ENCODE results near the gene KLK1.

KLK1 gene

DNA sequence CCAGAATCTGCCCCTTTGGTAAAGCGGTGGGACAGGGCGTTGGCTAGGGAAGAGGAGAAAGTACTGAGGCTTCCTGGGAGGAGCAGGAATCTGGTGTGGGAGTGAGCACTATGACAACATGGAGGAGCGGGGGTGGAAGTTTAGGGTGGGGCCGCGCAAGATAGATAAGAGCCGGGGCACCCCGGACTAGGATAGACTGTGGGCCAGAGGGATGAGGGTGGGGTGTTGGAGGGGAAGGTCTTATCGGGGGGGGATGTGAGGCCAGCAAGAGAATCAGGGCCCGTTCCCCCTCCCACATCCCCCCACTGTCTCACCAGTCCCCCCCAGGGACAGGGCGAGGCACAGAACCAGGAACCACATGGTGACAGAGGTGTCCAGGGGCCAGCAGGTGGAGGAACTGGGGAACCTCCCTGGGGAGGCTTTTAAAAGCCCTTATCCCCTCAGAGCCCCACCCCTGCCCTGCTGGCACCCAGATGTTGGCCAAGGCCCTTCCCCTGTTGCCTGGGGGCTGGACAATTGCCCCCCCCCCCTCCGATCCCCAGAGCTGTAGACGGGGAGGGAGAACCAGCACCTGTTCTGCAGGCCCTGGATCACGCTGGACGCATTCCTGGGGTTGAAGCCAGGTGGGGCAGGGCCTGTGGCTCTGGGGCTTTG is at the start of gene KLK1:
TSS of gene KLK1 (minus strand) at position 399 of the 654 bp plus-strand sequence. CDS start at position 360, 39 bp downstream.
- no peak for TF ChIP-seq ZBTB7A (IDR thresholded peaks at IDR 0.05; ENCODE audit: low read depth)
- TF ChIP-seq NFIC (IDR thresholded peaks at IDR 0.05) = no peak
- no peak for TF ChIP-seq TAF1 (IDR thresholded peaks at IDR 0.05; ENCODE audit: low read depth)
- TF ChIP-seq TCF12 (IDR thresholded peaks at IDR 0.05; ENCODE audit: low read depth) = no peak
- TF ChIP-seq RAD21 (IDR thresholded peaks at IDR 0.05; ENCODE audit: low read depth) = no peak
- TF ChIP-seq, protein P1, sequence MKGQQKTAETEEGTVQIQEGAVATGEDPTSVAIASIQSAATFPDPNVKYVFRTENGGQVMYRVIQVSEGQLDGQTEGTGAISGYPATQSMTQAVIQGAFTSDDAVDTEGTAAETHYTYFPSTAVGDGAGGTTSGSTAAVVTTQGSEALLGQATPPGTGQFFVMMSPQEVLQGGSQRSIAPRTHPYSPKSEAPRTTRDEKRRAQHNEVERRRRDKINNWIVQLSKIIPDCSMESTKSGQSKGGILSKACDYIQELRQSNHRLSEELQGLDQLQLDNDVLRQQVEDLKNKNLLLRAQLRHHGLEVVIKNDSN (IDR thresholded peaks at IDR 0.05) = no peak
- TF ChIP-seq EGR1 (IDR thresholded peaks at IDR 0.05) = no peak
- no peak for TF ChIP-seq CREB1 (IDR thresholded peaks at IDR 0.05; ENCODE audit: low read depth)
- no peak for TF ChIP-seq CEBPB (IDR thresholded peaks at IDR 0.05)
- no peak for TF ChIP-seq FOXM1 (IDR thresholded peaks at IDR 0.05; ENCODE audit: borderline replicate concordance, low read depth)
- no peak for TF ChIP-seq YY1 (IDR thresholded peaks at IDR 0.05; ENCODE audit: low read depth)

DNA sequence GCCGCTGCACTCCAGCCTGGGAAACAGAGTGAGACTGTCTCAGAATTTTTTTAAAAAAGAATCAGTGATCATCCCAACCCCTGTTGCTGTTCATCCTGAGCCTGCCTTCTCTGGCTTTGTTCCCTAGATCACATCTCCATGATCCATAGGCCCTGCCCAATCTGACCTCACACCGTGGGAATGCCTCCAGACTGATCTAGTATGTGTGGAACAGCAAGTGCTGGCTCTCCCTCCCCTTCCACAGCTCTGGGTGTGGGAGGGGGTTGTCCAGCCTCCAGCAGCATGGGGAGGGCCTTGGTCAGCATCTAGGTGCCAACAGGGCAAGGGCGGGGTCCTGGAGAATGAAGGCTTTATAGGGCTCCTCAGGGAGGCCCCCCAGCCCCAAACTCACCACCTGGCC is 49.5 kb upstream of the KLK1 start, which contains the start of gene KLK2:
TSS of gene KLK2 (plus strand) at position 384 of the 400 bp plus-strand sequence. CDS start 35 bp downstream, outside the sequence.
- no peak for TF ChIP-seq RAD21 (IDR thresholded peaks at IDR 0.05; ENCODE audit: low read depth)
- no peak for TF ChIP-seq FOXM1 (IDR thresholded peaks at IDR 0.05; ENCODE audit: borderline replicate concordance, low read depth)
- TF ChIP-seq TAF1 (IDR thresholded peaks at IDR 0.05; ENCODE audit: low read depth) = no peak
- TF ChIP-seq EP300 (IDR thresholded peaks at IDR 0.05; ENCODE audit: borderline replicate concordance) = no peak
- TF ChIP-seq YY1 (IDR thresholded peaks at IDR 0.05; ENCODE audit: low read depth) = no peak
- TF ChIP-seq, protein P1 (IDR thresholded peaks at IDR 0.05) = no peak
- TF ChIP-seq, protein P2, sequence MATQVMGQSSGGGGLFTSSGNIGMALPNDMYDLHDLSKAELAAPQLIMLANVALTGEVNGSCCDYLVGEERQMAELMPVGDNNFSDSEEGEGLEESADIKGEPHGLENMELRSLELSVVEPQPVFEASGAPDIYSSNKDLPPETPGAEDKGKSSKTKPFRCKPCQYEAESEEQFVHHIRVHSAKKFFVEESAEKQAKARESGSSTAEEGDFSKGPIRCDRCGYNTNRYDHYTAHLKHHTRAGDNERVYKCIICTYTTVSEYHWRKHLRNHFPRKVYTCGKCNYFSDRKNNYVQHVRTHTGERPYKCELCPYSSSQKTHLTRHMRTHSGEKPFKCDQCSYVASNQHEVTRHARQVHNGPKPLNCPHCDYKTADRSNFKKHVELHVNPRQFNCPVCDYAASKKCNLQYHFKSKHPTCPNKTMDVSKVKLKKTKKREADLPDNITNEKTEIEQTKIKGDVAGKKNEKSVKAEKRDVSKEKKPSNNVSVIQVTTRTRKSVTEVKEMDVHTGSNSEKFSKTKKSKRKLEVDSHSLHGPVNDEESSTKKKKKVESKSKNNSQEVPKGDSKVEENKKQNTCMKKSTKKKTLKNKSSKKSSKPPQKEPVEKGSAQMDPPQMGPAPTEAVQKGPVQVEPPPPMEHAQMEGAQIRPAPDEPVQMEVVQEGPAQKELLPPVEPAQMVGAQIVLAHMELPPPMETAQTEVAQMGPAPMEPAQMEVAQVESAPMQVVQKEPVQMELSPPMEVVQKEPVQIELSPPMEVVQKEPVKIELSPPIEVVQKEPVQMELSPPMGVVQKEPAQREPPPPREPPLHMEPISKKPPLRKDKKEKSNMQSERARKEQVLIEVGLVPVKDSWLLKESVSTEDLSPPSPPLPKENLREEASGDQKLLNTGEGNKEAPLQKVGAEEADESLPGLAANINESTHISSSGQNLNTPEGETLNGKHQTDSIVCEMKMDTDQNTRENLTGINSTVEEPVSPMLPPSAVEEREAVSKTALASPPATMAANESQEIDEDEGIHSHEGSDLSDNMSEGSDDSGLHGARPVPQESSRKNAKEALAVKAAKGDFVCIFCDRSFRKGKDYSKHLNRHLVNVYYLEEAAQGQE (IDR thresholded peaks at IDR 0.05; ENCODE audit: low read depth) = no peak
- no peak for TF ChIP-seq NFIC (IDR thresholded peaks at IDR 0.05)
- TF ChIP-seq TEAD4 (IDR thresholded peaks at IDR 0.05) = no peak

DNA sequence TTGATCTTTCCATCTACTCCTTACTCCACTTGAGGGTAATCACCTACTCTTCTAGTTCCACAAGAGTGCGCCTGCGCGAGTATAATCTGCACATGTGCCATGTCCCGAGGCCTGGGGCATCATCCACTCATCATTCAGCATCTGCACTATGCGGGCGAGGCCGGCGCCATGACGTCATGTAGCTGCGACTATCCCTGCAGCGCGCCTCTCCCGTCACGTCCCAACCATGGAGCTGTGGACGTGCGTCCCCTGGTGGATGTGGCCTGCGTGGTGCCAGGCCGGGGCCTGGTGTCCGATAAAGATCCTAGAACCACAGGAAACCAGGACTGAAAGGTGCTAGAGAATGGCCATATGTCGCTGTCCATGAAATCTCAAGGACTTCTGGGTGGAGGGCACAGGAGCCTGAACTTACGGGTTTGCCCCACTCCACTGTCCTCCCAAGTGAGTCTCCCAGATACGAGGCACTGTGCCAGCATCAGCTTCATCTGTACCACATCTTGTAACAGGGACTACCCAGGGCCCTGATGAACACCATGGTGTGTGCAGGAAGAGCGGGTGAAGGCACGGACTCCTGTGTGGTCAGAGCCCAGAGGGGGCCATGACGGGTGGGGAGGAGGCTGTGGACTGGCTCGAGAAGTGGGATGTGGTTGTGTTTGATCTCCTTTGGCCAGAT is 47.0 kb upstream of the KLK1 start:
- TF ChIP-seq, protein P3, sequence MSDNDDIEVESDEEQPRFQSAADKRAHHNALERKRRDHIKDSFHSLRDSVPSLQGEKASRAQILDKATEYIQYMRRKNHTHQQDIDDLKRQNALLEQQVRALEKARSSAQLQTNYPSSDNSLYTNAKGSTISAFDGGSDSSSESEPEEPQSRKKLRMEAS (IDR thresholded peaks at IDR 0.05) = 0 out of 2 replicates have a peak, but pooled peaks have one; percentile 42
- no peak for TF ChIP-seq TCF12 (IDR thresholded peaks at IDR 0.05; ENCODE audit: low read depth)
- peak; percentile 53; the same call in 1 of the 2 replicates for TF ChIP-seq CREB1 (IDR thresholded peaks at IDR 0.05; ENCODE audit: low read depth)
- peak; percentile 35; the same call in 1 of the 2 replicates for TF ChIP-seq RAD21 (IDR thresholded peaks at IDR 0.05; ENCODE audit: low read depth)

DNA sequence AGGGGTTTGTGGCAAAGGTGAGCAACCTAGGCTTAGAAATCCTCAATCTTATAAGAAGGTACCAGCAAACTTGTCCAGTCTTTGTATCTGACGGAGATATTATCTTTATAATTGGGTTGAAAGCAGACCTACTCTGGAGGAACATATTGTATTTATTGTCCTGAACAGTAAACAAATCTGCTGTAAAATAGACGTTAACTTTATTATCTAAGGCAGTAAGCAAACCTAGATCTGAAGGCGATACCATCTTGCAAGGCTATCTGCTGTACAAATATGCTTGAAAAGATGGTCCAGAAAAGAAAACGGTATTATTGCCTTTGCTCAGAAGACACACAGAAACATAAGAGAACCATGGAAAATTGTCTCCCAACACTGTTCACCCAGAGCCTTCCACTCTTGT is 45.9 kb upstream of the KLK1 start:
- TF ChIP-seq EGR1 (IDR thresholded peaks at IDR 0.05) (no peak), TAF1 (IDR thresholded peaks at IDR 0.05; ENCODE audit: low read depth) (no peak), EP300 (IDR thresholded peaks at IDR 0.05; ENCODE audit: borderline replicate concordance) (no peak), TCF12 (IDR thresholded peaks at IDR 0.05; ENCODE audit: low read depth) (no peak), NFIC (IDR thresholded peaks at IDR 0.05) (no peak), ZBTB7A (IDR thresholded peaks at IDR 0.05; ENCODE audit: low read depth) (no peak), CEBPB (IDR thresholded peaks at IDR 0.05) (no peak), FOXM1 (IDR thresholded peaks at IDR 0.05; ENCODE audit: borderline replicate concordance, low read depth) (no peak)
- TF ChIP-seq, protein P2 (IDR thresholded peaks at IDR 0.05; ENCODE audit: low read depth) = no peak
- TF ChIP-seq, protein P3 (IDR thresholded peaks at IDR 0.05) = no peak

DNA sequence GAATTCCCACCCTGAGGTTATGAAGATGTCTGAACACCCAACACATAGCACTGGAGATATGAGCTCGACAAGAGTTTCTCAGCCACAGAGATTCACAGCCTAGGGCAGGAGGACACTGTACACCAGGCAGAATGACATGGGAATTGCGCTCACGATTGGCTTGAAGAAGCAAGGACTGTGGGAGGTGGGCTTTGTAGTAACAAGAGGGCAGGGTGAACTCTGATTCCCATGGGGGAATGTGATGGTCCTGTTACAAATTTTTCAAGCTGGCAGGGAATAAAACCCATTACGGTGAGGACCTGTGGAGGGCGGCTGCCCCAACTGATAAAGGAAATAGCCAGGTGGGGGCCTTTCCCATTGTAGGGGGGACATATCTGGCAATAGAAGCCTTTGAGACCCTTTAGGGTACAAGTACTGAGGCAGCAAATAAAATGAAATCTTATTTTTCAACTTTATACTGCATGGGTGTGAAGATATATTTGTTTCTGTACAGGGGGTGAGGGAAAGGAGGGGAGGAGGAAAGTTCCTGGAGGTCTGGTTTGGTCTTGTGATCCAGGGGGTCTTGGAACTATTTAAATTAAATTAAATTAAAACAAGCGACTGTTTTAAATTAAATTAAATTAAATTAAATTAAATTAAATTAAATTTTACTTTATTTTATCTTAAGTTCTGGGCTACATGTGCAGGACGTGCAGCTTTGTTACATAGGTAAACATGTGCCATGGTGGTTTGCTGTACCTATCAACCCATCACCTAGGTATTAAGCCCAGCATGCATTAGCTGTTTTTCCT is 38.1 kb upstream of the KLK1 start:
- TF ChIP-seq, protein P3 (IDR thresholded peaks at IDR 0.05) = no peak
- TF ChIP-seq FOXM1 (IDR thresholded peaks at IDR 0.05; ENCODE audit: borderline replicate concordance, low read depth) (no peak), CEBPB (IDR thresholded peaks at IDR 0.05) (no peak), TCF12 (IDR thresholded peaks at IDR 0.05; ENCODE audit: low read depth) (no peak), ZBTB7A (IDR thresholded peaks at IDR 0.05; ENCODE audit: low read depth) (no peak), NFIC (IDR thresholded peaks at IDR 0.05) (no peak), TEAD4 (IDR thresholded peaks at IDR 0.05) (no peak), EGR1 (IDR thresholded peaks at IDR 0.05) (no peak), YY1 (IDR thresholded peaks at IDR 0.05; ENCODE audit: low read depth) (no peak), EP300 (IDR thresholded peaks at IDR 0.05; ENCODE audit: borderline replicate concordance) (no peak), CREB1 (IDR thresholded peaks at IDR 0.05; ENCODE audit: low read depth) (no peak), RAD21 (IDR thresholded peaks at IDR 0.05; ENCODE audit: low read depth) (no peak), TAF1 (IDR thresholded peaks at IDR 0.05; ENCODE audit: low read depth) (no peak)
- TF ChIP-seq, protein P1 (IDR thresholded peaks at IDR 0.05) = no peak
- TF ChIP-seq, protein P2 (IDR thresholded peaks at IDR 0.05; ENCODE audit: low read depth) = no peak
